K562 (cell line): ENCODE results near the gene DCAF6. TPM values are rescaled to one million over a fixed set of nuclear protein-coding genes. Genes with fewer than 3 reads are reported as not detected.

Experiments used
- ARID1B ChIP-seq: fragments of 450-650 bp; IDR thresholded peaks from 2 replicates; pipeline ENCODE4 v1.6.1; 2016; ENCODE audit warnings: antibody characterized with exemption, mild to moderate bottlenecking, inconsistent platforms
- BMI1 ChIP-seq: fragments of 150-350 bp; IDR thresholded peaks from 2 replicates; pipeline ENCODE4 v1.6.1; 2014; ENCODE audit warnings: low read length
- CREB3 ChIP-seq: fragments of 450-650 bp; conservative IDR thresholded peaks from 2 replicates; pipeline ENCODE4 v1.6.1; 2016; ENCODE audit warnings: missing genetic modification characterization, low read depth, mild to moderate bottlenecking, missing compliant biosample characterization, moderate library complexity
- DLX4 ChIP-seq: fragments of 250-450 bp; sonication (Bioruptor Pico); IDR thresholded peaks from 2 replicates; pipeline ENCODE4 v1.6.1; 2021; ENCODE audit warnings: mild to moderate bottlenecking
- E2F6 ChIP-seq, 2 experiments: IDR thresholded peaks; 2 replicates each; pipeline ENCODE4 v1.6.1; 2011; ENCODE audit warnings: borderline replicate concordance in 1 of 2, control low read depth in 1 of 2, low read depth in 1 of 2, low read length in 1 of 2, mild to moderate bottlenecking in 1 of 2, mixed read lengths in 1 of 2, moderate library complexity in 1 of 2; ENCODE audit not compliant: insufficient read depth in 1 of 2, insufficient read length in 1 of 2, poor library complexity in 1 of 2, severe bottlenecking in 1 of 2; ENCODE audit errors: extremely low read depth in 1 of 2
- E2F8 ChIP-seq: fragments of 450-650 bp; IDR thresholded peaks from 2 replicates; pipeline ENCODE4 v1.7.1; 2018; ENCODE audit warnings: mild to moderate bottlenecking, low read depth; ENCODE audit not compliant: partially characterized antibody
- HDAC1 ChIP-seq, 2 experiments: fragments of 450-650 bp; IDR thresholded peaks; 2 replicates each; pipeline ENCODE4 v1.6.1; 2016 to 2017; ENCODE audit warnings: inconsistent platforms in 1 of 2, mild to moderate bottlenecking in 1 of 2, moderate library complexity in 1 of 2
- ID3 ChIP-seq, 2 experiments: fragments of 250-450 bp in 1 of 2; fragments of 450-650 bp in 1 of 2; sonication (Bioruptor Pico) in 1 of 2; IDR thresholded peaks; 2 replicates each; pipeline versions ENCODE4 v1.6.1 to v1.8.0; 2016 to 2021; ENCODE audit warnings: mild to moderate bottlenecking in 2 of 2, moderate library complexity in 2 of 2, missing compliant biosample characterization in 1 of 2, missing genetic modification characterization in 1 of 2
- KDM5B ChIP-seq: fragments of 200-600 bp; sonication (generic); IDR thresholded peaks from 2 replicates; pipeline ENCODE4 v1.6.1; 2012; ENCODE audit warnings: low read depth, mild to moderate bottlenecking, moderate library complexity, low read length, control low read depth, inconsistent platforms; ENCODE audit not compliant: insufficient replicate concordance
- SIRT6 ChIP-seq: IDR thresholded peaks from one replicate; pipeline ENCODE4 v1.6.1; 2012; ENCODE audit warnings: low read depth, mild to moderate bottlenecking, control low read depth, inconsistent platforms, low read length, moderate library complexity
- SRSF9 ChIP-seq: fragments of 200-400 bp; formaldehyde crosslinking; IDR thresholded peaks from 2 replicates; pipeline ENCODE4 v1.6.1; 2017; ENCODE audit warnings: low read depth, low read length, borderline replicate concordance
- STAG1 ChIP-seq: sonication (generic); formaldehyde crosslinking; IDR thresholded peaks from 2 replicates; pipeline ENCODE4 v1.5.0; 2020; ENCODE audit warnings: missing genetic modification reagents, borderline replicate concordance
- TCF7L2 ChIP-seq: fragments of 150-350 bp; IDR thresholded peaks from 2 replicates; pipeline ENCODE4 v1.6.1; 2016; ENCODE audit warnings: low read depth, mild to moderate bottlenecking, low read length, moderate library complexity
- TGIF2 ChIP-seq: sonication (generic); formaldehyde crosslinking; IDR thresholded peaks from 2 replicates; pipeline ENCODE4 v1.8.1; 2022; ENCODE audit warnings: mild to moderate bottlenecking, missing genetic modification reagents, moderate library complexity
- TRIM25 ChIP-seq: fragments of 450-650 bp; IDR thresholded peaks from 2 replicates; pipeline ENCODE4 v1.7.0; 2016; ENCODE audit warnings: borderline replicate concordance
- ZC3H4 ChIP-seq: sonication (generic); formaldehyde crosslinking; IDR thresholded peaks from 2 replicates; pipeline ENCODE4 v1.9.0; 2021; ENCODE audit warnings: missing genetic modification reagents, borderline replicate concordance
- ZNF830 ChIP-seq: fragments of 250-450 bp; sonication (Bioruptor Pico); IDR thresholded peaks from 2 replicates; pipeline ENCODE4 v1.5.0; 2021; ENCODE audit warnings: mild to moderate bottlenecking
- polyA plus RNA-seq, 8 experiments: library from polyadenylated mRNA; depleted of rRNA in 4 of 8; stranded (reverse) in 5 of 8; unstranded in 3 of 8; fragments of >200 nt; fragmentation: Nextera tagmentation in 2 of 8; fragmentation: Illumina TruSeq in 1 of 8; extraction: Ambion mirVana in 2 of 8; extraction: Trizol in 1 of 8; gene quantifications; 2 replicates each; pipeline versions ENCODE4 v1.2.1 to v1.2.3, GENCODE V29; 2011 to 2014; ENCODE audit warnings: inconsistent platforms in 1 of 8, missing spikeins in 1 of 8
- total RNA-seq, 7 experiments: library from RNA; depleted of rRNA in 6 of 7; stranded (reverse); fragments of >200 nt in 6 of 7; fragmentation: Illumina TruSeq in 2 of 7; extraction: Trizol in 2 of 7; gene quantifications; 2 replicates each; pipeline versions ENCODE4 v1.2.1 to v1.2.3, GENCODE V29; 2011 to 2021; ENCODE audit warnings: low replicate concordance in 1 of 7

Gene DCAF6
- total and polyA plus RNA-seq, 9 of the 15 experiments (the other 6 are each of a cell fraction or from before 2014, with no cell fraction given), result 19.1 to 102 (median 46.3) TPM

- TF ChIP-seq E2F6 (IDR thresholded peaks at IDR 0.05; ENCODE audit: borderline replicate concordance in 1 of 2, extremely low read depth in 1 of 2, insufficient read depth in 1 of 2, insufficient read length in 1 of 2, low read depth in 1 of 2, low read length in 1 of 2, poor library complexity in 1 of 2, severe bottlenecking in 1 of 2) (peak in 1 of 2 experiments; percentile 15), ZC3H4 (CRISPR knock-in tag) (peak; percentile 78; the same call in 1 of the 2 replicates), BMI1 (no peak), STAG1 (CRISPR knock-in tag) (no peak; the same call in 1 of the 2 replicates), E2F8 (peak; percentile 23), TRIM25 (no peak), SRSF9 (no peak), CREB3 (tag) (no peak), DLX4 (CRISPR knock-in tag) (no peak), KDM5B (peak; percentile 94), TGIF2 (0 out of 2 replicates have a peak, but pooled peaks have one; percentile 63), ZNF830 (CRISPR knock-in tag) (0 out of 2 replicates have a peak, but pooled peaks have one; percentile 51), ID3 (CRISPR knock-in tag; IDR thresholded peaks at IDR 0.05) (no peak), ID3 (tag; IDR thresholded peaks at IDR 0.05) (peak; percentile 66; the same call in 1 of the 2 replicates), HDAC1 (IDR thresholded peaks at IDR 0.05) (peak in 1 of 2 experiments; percentile 61; a peak in 3 of 4 replicates), TCF7L2 (no peak), ARID1B (peak; percentile 38), SIRT6 (no peak)
Observed at GRCh38 chr1:167936930-167937708, 636 bp downstream of the DCAF6 start, which contains the start of gene MPC2 (continued).
